H1 (cell line): ENCODE measurements around the gene VEPH1. TPM values are rescaled to one million over a fixed set of nuclear protein-coding genes. Genes with fewer than 3 reads are reported as not detected.

Source experiments
- PHF8 ChIP-seq: fragments of 200-600 bp; sonication (generic); conservative IDR thresholded peaks from 2 replicates; pipeline ENCODE4 v1.7.1; 2012; ENCODE audit warnings: low read depth, mild to moderate bottlenecking, inconsistent platforms, low read length, moderate library complexity
- polyA plus RNA-seq, 7 experiments: library from polyadenylated mRNA; depleted of rRNA in 3 of 7; stranded (reverse) in 5 of 7; unstranded in 2 of 7; fragments of >200 nt in 5 of 7; fragments of 200-250 nt in 2 of 7; gene quantifications; 1 replicate in 5 of 7; 2 replicates in 1 of 7; 4 replicates in 1 of 7; pipeline versions ENCODE4 v1.2.1 to v1.2.3, GENCODE V29; 2011 to 2013; ENCODE audit warnings: missing spikeins in 2 of 7, mixed read lengths in 2 of 7
- total RNA-seq: library from RNA; stranded (reverse); fragmentation: NEBNext Ultra II Directional; extraction: Animal tissue kit (Norgen Biotek cat#: 25700); gene quantifications from 2 replicates; pipeline ENCODE4 v1.2.1, GENCODE V29; 2021

VEPH1 gene
- total and polyA plus RNA-seq, 2 of the 8 experiments (the other 6 are each of a cell fraction or from before 2014, with no cell fraction given) = 12.0 to 18.3 TPM

DNA sequence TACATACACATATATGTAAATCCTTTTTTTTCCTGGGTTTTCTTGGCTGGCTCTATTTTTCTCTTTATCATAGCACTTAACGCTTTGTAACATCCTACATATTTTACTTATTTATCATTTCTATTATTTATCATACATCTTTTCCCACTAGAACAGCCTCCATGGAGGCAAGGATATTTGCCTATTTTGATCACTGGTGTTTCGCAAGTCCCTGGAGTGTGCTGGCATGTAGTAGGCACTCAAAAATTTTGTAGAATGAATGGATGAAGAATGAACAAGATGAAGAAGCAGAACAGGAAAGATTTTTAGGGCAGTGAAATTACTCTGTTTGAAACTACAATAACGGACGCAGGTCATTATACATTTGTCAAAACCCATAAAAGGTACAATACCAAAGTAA, 149.6 kb downstream of the VEPH1 start (continued):
- TF ChIP-seq PHF8 = no peak
